ENCODE results near the gene LARP1.
"Not testable (repeated sequence)": the region's sequence is repeated elsewhere in the genome, so short reads cannot be mapped to it uniquely, and the experiment has no call there.

Gene LARP1

DNA sequence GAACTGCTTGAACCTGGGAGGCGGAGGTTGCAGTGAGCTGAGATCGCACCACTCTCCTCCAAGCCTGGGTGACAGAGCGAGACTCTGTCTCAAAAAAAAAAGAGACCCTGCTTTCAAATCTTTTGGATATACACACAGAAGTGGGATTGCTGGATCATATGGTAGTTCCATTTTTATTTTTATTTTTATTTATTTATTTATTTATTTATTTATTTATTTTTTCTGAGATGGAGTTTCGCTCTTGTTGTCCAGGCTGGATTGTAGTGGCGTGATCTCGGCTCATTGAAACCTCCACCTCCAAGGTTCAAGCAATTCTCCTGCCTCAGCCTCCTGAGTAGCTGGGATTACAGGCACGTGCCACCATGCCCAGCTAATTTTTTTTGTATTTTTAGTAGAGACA, 19.8 kb upstream of the LARP1 start:
- not testable (repeated sequence) for DNase-seq (ENCODE audit: low spot score)

DNA sequence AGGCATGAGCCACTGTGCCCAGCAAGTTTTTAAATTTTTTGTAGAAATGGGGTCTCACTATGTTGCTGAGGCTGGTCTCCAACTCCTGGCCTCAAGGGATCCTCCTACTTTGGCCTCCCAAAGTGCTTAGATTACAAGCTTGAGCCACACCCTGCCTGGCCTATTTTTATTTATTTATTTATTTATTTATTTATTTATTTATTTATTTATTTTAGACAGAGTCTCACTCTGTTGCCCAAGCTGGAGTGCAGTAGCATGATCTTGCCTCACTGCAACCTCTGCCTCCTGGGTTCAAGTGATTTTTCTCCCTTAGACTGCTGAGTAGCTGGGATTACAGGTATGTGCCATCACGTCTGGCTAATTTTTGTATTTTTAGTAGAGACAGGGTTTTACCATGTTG, 18.8 kb upstream of the LARP1 start:
- DNase-seq (ENCODE audit: low spot score), result not testable (repeated sequence)

DNA sequence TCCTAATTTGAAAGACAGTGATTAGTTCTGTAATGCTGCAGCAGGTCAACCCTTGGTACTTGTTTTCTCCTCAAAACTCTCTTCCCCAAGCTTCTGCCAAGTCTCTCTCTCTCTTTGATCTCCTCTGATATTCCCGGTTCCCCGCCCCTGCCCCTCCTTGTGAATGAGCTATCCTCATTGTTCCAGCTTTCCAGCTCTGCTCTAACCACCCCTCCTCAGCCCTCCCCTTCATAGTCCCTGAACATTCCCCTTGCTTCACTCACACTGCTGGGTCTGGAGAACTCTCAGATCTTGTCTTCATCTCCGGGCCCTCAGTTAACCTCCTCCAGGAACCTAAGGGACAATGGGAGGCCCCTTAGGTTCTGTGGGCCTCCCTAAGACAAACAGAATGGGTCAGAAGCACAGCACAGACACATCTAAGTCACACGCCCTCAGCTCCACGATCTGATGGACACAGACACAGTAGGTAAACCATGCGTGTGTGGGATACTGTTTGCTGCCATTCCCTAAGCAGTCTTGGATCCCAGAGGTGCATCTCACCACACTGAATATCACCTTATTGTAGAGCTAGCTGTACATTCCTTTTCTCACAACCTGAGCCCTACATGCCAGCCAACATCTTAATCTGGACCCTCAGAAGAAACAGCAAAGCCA, 17.4 kb upstream of the LARP1 start:
- DNase-seq (ENCODE audit: low spot score), result no peak

DNA sequence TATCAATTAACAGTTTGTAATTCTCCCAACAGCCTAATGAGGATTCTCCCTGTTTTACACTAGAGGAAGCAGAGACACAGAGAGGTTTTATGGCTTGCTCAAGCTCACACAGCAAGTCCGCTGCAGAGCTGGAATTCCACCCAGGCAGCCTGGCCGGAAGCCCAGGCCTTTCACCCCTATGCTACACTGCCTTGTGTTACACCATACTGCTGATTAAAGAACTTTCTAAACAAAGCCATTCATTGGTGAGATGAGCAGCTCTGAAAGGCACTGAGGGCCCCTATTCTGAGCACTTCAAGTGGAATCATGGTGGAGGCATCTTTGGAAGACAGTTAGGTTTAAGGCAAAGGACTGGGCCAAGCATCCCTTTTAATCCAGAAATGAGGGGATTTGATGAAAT, 14.7 kb upstream of the LARP1 start:
- DNase-seq (ENCODE audit: low spot score), result no peak

DNA sequence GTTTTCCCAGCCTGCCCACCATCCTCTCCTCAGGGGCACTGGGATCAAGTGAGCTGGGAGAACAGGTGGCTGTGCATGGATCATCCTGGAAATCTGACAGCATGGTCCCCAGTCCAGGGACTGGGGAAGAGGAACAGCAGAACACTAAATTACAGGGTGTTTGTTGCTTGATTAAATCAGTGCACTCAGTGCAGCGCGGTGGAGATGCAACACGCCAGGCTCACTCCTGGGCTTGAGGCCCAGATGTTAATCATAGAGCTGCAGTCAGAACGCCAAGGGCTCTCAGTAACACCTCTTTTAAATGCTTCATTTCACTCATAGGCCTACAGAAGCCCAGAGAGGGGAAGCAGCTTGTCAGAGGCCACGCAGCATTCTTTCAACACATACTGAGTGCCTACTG, 14.2 kb upstream of the LARP1 start:
- DNase-seq (ENCODE audit: low spot score), result no peak

DNA sequence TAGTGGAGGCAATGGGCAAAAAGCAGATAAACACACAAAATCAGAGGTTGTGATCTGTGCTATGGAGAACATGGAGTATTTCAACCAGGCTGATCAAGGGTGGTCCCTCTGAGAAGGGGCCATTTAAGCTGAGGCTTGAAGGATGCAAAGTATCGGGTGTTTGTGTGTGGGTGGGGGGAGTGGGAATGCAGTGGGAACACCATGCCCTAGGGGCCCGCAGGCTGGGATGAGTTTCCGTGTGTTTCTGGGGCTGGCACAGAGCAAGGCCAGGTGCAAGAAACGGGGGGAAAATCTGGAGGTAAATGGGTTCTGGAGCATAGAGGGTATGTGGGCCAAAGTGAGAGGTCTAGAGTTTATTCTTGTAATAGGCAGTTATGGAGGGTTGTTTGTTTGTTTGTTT, 13.8 kb upstream of the LARP1 start:
- DNase-seq (ENCODE audit: low spot score), result no peak

DNA sequence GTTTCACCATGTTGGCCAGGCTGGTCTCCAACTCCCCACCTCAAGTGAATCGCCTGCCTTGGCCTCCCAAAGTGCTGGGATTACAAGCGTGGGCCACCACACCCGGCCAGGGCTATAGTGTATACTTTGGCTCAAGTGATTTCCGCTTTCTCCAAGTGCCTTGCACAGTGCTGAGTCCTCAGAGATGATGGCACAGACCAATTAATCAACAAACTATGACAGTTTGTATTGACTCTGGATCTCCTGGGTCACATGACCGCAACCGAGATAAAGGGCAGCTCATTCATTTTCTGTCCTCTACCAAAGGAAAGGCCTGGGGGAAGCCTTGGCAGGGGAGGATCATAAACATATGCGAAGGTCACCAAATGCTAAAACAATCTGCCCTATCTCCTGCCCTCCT, 11.4 kb upstream of the LARP1 start:
- DNase-seq (ENCODE audit: low spot score), result no peak

DNA sequence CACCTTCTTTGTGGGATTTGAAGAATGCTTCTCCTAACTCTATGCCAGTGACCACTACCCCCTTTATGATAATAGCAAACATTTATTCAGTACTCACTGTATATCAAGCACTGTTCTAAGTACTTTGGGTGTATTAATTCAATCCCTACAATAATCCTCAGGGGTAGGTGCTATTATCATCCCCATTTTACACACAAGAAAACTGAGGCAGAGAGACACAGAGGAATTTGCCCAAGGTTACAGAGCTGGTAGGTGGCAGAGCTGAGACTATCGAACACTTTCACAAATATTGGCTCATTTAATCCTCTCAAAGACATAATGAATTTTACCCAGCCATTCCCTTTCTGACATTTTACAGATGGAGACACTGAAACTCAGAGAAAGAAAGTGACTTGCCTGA, 9.8 kb upstream of the LARP1 start:
- DNase-seq (ENCODE audit: low spot score), result no peak

DNA sequence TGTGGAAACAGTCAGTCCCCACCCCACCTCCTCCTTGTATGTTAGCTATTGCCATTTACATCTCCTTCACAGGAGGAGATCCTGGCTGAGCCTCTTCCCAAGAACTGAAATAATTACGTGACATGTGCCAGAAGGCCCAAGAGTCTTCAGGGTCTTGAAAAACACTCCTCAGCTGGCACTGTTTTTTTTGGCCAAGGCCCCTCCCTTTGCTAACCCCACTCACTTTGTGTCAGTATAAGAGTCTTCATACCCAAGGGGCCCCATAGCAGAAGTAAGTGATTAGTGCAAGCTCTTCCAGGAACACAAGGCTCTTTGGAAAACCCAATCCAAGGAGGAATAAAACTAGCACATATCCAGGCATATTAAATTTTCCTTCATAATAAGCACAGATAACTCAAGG, 5.7 kb upstream of the LARP1 start:
- no peak for DNase-seq (ENCODE audit: low spot score)

DNA sequence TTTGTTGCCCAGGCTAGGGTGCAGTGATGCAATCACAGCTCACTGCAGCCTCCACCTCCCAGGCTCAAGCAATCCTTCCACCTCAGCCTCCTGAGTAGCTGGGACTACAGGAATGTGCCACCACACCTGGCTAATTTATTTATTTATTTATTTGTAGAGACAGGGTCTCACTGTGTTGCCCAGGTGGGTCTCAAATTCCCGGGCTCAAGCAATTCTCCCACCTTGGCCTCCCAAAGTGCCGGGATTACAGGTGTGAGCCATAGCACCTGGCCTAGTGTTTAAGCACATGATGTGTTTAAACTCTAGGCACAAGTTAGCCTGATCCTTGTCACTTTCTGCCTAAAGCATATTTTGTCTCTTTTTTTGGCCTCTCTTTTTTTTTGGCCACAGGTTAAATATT, 4.5 kb upstream of the LARP1 start:
- DNase-seq (ENCODE audit: low spot score), result not testable (repeated sequence)

DNA sequence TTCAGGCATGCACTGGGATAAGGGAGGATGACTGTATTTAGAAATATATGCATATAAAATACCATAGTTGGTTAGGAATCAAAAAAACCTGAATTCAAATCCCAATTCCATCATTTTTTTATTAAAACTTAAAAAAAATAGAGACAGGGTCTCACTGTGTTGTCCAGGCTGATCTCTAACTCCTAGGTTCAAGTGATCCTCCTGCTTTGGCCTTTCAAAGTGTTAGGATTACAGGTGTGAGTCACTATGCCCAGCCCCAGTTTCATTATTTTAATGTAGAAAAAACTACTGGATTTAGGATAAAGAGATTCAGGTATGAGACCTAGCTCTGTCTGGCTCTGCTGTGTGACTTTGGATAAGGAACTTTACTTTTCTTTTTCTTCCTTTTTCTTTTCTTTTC, 3.3 kb upstream of the LARP1 start:
- DNase-seq (ENCODE audit: low spot score), result no peak

DNA sequence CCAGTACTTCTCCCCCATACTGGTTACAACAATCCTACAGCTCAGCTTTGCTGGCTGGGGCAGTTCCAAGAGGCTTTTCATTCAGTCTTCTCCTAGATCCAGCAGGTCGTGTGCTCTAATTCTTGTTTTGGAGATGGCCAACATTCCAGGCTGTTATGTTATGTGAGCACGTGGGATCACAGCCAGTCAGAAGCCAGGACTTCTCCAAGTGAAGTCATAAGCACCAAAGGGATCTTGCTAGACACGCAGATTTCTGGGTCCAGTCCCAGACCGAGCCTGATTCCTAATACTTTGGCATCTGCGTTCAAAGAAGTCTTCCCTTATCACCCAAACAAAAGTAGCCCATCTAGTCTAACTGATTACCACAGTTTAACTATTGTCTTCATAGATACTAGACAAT, 1.4 kb upstream of the LARP1 start:
- no peak for DNase-seq (ENCODE audit: low spot score)

DNA sequence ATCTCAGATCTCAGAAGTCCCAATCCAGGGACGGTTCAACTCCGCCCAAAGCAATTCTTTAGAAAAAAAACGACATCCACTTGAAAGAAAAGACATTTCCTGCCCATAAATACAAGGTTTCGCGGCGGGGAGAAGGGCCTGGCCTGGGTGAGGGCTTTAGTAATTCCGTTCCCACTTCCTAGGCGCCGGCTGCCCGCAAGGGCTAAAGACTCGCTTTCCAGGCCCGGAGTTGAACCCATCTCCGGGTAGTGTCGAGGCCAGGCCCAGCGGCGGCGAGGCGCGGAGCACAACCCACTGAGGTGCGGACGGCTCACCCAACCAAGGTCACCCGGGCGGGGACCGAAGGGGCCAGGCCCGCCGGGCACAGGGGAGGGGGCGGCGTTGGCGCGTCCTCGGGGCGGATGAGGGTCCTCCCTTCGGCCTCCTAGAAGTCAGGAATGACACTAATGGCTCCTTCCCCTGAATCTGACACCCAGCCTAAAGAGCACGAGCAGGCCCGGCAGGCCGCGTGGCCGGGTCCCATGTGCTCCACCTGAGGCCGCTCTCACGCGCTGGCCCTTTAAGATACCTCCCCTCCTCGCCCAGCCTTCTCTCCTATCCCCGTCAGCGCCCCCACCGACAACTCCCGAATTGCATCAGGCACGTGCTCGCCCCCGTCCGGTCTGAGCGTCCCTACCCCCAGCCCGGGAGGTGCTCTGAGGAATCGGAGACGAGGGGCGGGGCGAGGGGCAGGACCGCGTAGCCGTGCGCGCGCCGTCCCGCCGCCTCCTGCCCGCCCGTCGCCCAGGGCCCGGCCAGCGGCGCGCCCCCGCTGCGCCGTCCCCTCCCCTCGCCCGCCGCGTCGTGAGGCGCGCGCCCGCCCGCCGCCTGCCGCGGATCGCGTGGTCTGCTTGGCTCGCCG, 467 bp upstream of the LARP1 start:
- peak; percentile 95 for DNase-seq (ENCODE audit: low spot score)

DNA sequence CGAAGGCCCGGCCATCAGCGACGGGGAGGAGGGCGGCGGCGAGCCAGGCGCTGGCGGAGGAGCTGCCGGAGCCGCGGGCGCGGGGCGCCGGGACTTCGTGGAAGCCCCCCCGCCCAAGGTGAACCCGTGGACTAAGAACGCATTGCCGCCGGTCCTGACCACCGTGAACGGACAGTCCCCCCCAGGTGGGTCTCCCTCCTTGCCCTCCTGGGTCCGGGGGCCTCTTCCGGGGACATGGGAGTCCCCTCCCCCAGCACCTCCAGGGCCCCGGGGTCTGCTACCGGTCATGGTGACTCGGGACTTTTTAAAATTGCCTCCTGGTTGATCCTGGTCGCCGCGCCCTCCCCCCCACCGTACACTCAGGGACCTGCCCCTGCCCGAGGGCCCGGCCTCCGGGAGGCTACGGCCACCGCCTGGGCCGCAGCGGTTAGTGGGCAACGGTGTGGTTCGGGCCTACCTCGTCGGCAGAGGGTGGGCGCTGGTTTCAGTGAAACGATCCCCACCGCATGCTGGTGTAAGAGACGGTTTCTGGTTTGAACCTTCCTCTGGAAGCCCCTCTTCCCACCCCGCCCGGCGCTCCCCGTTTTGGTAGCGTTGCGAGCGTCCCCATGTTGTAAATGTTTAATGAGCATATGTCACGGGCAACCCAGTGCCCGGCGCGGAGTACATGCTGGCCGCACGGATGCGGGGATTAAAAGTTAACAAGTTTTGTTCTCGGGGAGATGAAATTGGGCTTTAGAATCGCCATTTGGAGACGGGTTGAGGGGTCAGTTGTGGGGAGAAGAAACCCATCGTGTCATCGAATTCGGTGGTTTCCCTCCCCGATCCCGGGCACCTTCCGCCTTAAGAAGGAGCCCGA, 1.1 kb downstream of the LARP1 start:
- no peak for DNase-seq (ENCODE audit: low spot score)

DNA sequence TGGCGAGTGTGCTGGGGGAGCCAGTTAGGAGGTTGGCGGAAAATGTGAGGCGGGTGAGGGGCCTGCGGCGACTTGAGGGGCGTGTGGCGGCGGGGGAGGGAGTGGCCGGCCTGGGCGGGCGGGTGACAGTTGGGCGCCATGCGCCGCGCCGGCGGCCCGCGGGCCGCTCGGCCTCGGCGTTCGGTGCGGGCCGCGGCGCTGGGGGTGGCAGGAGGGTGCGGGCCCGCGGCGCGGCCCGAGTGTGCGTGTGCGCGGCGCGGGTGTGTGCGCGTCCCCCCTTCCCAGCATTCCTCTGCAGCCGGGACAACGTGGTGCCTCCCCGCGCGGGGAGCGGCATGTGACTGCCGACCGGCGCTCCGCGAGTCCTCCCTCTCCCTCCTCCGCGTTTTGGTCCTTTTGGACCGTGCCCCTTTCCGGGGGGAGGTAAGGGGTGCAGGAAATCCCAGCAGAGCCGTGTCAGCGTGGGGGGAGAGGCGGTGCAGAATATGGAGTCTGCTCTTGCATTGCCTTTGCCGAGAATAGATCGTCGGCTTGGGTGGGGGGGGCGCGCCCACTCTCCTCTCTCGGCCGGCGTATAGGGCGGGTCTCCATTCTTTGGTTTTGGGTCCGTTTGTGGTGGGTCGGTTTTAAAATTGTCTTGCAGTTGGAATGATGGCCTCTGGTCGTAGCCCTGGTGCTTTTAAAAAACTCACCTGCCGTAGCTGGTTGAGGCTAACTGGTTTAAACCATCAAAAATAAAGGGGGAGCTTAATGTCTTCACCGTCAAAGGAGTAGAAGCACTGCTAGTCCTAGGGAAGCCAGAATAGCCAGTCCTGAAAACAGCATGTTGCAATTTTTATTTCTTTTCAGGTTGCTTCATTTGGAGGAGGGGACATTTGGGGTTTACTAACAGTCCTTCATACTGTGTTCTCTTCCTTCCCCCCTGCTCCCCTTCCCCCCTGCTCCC, 2.0 kb downstream of the LARP1 start:
- no peak for DNase-seq (ENCODE audit: low spot score)

DNA sequence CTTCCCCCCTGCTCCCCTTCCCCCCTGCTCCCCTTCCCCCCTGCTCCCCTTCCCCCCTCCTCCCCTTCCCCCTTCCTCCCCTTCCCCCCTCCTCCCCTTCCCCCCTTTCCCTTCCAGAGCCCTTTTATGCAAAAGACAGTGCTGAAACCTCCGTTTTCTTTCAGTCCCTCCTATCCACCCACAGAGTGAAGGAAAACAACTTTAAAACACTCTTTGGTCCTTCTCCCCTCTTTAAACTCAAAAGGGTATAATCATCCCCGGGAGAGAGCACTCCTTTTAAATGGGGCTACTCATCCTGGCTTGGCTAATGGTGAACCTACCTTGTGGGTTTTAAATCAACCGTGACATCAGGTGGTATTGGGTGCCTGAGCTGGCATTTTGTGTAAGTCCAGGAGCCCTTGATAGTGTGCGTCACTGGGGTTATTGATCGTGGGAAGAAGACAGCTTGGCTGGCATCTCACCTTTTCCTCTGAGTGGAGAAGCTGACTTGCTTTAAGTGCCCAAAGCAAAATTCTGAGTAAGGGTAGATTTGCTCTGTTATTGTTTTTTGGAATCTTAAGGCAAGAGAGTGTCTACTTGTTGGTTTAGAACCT, 2.7 kb downstream of the LARP1 start:
- no peak for DNase-seq (ENCODE audit: low spot score)

DNA sequence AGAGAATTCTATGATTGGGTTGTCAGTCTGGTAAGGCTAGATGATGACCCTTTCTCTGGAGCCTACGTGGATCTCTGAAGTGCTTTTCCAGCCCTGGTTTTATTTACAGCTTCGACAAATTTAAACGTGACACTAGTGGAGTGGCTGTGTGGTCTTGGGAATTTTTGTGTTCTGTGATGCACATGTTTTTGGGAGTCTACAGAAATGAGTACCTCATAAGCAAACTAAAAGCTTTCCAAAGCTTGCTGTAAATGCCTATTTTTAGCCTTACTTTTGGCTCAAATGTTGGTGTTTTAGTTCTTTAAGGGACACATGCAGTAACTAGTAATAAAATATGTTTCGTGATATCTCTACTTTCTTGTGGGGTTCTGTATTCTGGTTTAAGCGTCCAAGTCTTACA, 3.3 kb downstream of the LARP1 start:
- no peak for DNase-seq (ENCODE audit: low spot score)

DNA sequence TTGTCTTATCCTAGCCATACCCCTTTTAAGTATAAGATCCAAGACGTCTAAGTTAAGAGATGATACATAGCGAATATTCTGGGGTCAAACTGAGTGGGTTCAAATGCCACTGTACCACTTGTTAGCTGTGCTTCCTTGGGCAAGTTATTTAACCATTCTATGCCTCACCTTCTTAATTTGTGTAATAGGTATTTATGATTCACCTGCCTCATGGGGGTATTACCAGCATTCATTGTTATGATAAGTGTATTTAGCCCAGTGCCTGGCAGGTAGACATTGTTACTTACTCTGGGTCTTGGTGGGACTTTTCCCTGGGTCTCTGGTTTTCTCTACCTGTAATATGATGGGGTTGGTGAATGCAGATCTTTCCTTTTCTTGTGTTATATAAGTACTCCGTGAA, 3.8 kb downstream of the LARP1 start:
- DNase-seq (ENCODE audit: low spot score), result no peak

DNA sequence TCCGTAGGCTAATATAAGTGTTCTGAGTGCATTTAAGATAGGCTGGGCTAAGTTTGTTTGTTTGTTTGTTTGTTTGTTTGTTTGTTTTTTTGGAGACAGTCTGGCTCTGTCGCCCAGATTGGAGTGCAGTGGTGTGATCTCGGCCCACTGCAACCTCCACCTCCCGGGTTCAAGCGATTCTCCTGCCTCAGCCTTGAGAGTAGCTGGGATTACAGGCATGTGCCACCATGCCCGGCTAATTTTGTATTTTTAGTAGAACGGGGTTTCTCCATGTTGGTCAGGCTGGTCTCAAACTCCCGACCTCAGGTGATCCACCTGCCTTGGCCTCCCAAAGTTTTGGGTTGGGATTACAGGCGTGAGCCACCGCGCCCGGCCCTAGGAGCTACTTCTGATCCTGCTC, 4.7 kb downstream of the LARP1 start:
- DNase-seq (ENCODE audit: low spot score), result not testable (repeated sequence)

DNA sequence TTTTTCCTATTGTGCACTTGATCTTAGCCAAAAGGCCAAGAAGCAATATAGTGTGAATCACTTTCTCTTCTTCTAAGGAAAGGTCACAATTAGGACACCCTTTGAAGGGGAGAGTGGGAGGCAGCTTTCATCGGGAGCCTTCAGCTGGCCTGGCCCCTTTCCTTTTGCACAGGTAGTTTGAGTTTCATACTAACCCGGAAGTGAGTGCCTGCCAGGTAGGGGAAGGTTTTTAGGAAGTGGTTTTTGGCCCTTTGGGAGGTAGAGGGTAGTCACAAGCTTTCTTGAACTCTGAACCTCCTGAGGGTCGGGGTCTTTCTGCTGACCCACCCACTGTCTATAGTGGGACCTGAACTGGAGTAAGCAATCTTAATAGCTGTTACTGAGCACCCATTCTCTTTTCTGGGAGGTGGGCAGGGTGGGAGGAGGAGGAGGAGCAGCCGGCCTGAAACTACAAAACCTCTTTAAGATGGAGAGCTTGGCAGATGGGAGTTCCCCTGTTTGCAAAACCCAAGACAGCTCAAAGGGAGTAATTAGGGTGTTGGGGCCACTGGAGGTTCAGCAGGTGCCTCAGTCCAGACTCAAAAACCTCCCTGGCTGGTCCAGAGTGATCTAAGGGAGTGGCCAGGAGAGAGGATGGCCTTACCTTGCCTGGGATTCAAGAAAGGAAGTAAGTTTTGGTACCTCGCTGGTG, 6.0 kb downstream of the LARP1 start:
- DNase-seq (ENCODE audit: low spot score), result no peak

DNA sequence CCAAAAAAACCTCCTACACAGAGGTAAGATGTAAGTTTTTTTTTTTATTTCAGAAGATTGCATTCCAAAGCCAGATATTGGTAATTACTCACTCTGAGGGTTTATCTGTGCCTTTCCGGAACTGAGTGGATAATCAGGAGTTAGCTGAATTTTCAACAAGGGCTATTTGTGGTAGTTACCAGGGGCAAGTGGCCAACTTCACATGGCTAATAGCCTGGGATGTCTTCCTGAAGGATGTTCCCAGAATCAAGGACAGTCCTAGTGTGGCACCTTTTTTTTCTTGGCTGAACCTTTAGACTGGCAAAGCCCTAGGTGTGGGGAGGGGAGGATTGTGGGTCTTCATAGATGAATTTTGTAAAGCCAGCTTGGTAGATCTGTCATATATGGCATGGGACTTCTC, 7.1 kb downstream of the LARP1 start:
- no peak for DNase-seq (ENCODE audit: low spot score)

Measured in kidney capillary endothelial cell (primary cell).